GM18951 (cell line): ENCODE data around the gene UVRAG.

Experiments
- POLR2A ChIP-seq: IDR thresholded peaks from 4 replicates; pipeline ENCODE4 v1.6.1; 2011; ENCODE audit warnings: mild to moderate bottlenecking; ENCODE audit not compliant: insufficient read length, insufficient read depth; ENCODE audit errors: extremely low read depth
- in situ Hi-C: fragments of 300-500 bp; cut with MboI; formaldehyde crosslinking; loops from one replicate; pipeline ENCODE4 v1.12.0; 2022; ENCODE audit warnings: low sequenced_read_pairs, mixed read lengths, inconsistent platforms; ENCODE audit not compliant: unreplicated experiment

The UVRAG gene

GRCh38 chr11:75809111-75809510 is 5.9 kb upstream of the UVRAG start:
- in situ Hi-C loops: loop anchor here (5.0 kb wide), 1 partner anchor 48 kb away; no protein-coding TSS in a partner anchor
- TF ChIP-seq POLR2A: no peak

- in situ Hi-C loops: loop anchor here (5.0 kb wide), 1 partner anchor 47 kb away; no protein-coding TSS in a partner anchor
- TF ChIP-seq POLR2A: no peak
Observed at GRCh38 chr11:75809991-75810390, 5.0 kb upstream of the UVRAG start.

GRCh38 chr11:75810637-75811390 is 4.2 kb upstream of the UVRAG start:
- in situ Hi-C loops: no loop called here
- TF ChIP-seq POLR2A: peak; percentile 26

GRCh38 chr11:75811485-75811884 is 3.5 kb upstream of the UVRAG start:
- in situ Hi-C loops: no loop called here
- TF ChIP-seq POLR2A: no peak

- in situ Hi-C loops: no loop called here
Observed at GRCh38 chr11:75812542-75813040, 2.4 kb upstream of the UVRAG start.

GRCh38 chr11:75813124-75813523 is 1.9 kb upstream of the UVRAG start:
- in situ Hi-C loops: no loop called here
- TF ChIP-seq POLR2A: no peak

More at GRCh38 chr11:75812542-75813040, 2.4 kb upstream of the UVRAG start:
- no peak for TF ChIP-seq POLR2A

GRCh38 chr11:75813622-75814039 is 1.4 kb upstream of the UVRAG start:
- no peak for TF ChIP-seq POLR2A
- in situ Hi-C loops: no loop called here

- in situ Hi-C loops: no loop called here
- TF ChIP-seq POLR2A: peak; percentile 12
Observed at GRCh38 chr11:75814363-75814676, 690 bp upstream of the UVRAG start.

- in situ Hi-C loops: no loop called here
- TF ChIP-seq POLR2A: no peak
Observed at GRCh38 chr11:75815345-75816168, 547 bp downstream of the UVRAG start.

- in situ Hi-C loops: no loop called here
- no peak for TF ChIP-seq POLR2A
Observed at GRCh38 chr11:75816561-75817239, 1.7 kb downstream of the UVRAG start.

- in situ Hi-C loops: no loop called here
- no peak for TF ChIP-seq POLR2A
Observed at GRCh38 chr11:75820645-75821044, 5.6 kb downstream of the UVRAG start.

- no peak for TF ChIP-seq POLR2A
Observed at GRCh38 chr11:75821202-75821601, 6.2 kb downstream of the UVRAG start.

GRCh38 chr11:75822541-75822940 is 7.5 kb downstream of the UVRAG start:
- TF ChIP-seq POLR2A: no peak
- in situ Hi-C loops: no loop called here

More at GRCh38 chr11:75821202-75821601, 6.2 kb downstream of the UVRAG start:
- in situ Hi-C loops: no loop called here

- in situ Hi-C loops: no loop called here
- TF ChIP-seq POLR2A: no peak
Observed at GRCh38 chr11:75823415-75823814, 8.4 kb downstream of the UVRAG start.

GRCh38 chr11:75823946-75824345 is 8.9 kb downstream of the UVRAG start:
- no peak for TF ChIP-seq POLR2A
- in situ Hi-C loops: no loop called here
